ENCODE results near the gene PCOLCE2. TPM values are rescaled to one million over a fixed set of nuclear protein-coding genes. Genes with fewer than 3 reads are reported as not detected.
A peak's percentile ranks its signal among the peaks of the same experiment; 100 is the strongest.

Gene PCOLCE2
- total RNA-seq, 1 donor = 21.4 TPM

DNA sequence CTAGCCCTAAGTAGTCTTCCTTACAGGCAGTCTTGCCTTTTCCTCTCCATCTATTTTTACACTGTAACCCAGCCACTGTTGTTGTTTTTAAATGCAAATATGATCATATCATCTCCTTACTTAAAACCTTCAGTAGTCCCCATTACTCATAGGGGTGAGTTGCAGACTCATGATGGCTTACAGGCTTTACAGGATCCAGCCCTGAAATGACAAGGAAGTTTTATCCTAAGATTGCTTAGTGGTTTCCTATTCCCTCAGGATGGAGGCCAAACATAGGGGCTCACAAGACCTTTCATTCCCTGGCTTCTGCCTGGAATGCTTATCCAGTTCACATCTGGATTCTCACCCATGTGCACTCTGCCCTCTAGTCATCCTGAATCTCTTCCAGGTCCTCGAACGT lies 27.7 kb upstream of the PCOLCE2 start:
- H3K27ac ChIP-seq (ENCODE audit: low read depth, low read length) = no peak overlapping the region

GRCh38 chr3:142915636-142916035 lies 26.8 kb upstream of the PCOLCE2 start:
- H3K4me1 ChIP-seq (ENCODE audit: insufficient read depth, low read length) = no peaks in the 10 kb centered on the region
- DNase-seq (ENCODE audit: insufficient read length, low spot score, missing footprints) = no peak
- H3K79me2 ChIP-seq (ENCODE audit: insufficient read depth, low read length) = no peaks in the 10 kb centered on the region
- TF ChIP-seq CTCF (IDR thresholded peaks at IDR 0.05; ENCODE audit: extremely low read depth, low read depth, low read length) = no peak
- H3K9me3 ChIP-seq (ENCODE audit: low read depth, low read length) = no peaks in the 10 kb centered on the region
- no peak overlapping the region for H3K4me2 ChIP-seq (ENCODE audit: insufficient read depth, low read length)
- no peaks in the 10 kb centered on the region for H3K36me3 ChIP-seq (ENCODE audit: insufficient read depth, low read length)
- no peaks in the 10 kb centered on the region for H3K27me3 ChIP-seq (ENCODE audit: insufficient read depth, low read length)
- H2AFZ ChIP-seq (ENCODE audit: low read length) = no peak overlapping the region
- no peak overlapping the region for H3K27ac ChIP-seq (ENCODE audit: low read depth, low read length)
- H3K4me3 ChIP-seq (ENCODE audit: insufficient read depth, low read length) = no peak overlapping the region
- H4K20me1 ChIP-seq (ENCODE audit: insufficient read depth, low read length) = no peaks in the 10 kb centered on the region

More for the DNA sequence above, 27.7 kb upstream of the PCOLCE2 start:
- H3K4me3 ChIP-seq (ENCODE audit: insufficient read depth, low read length) = no peak overlapping the region
- no peaks in the 10 kb centered on the region for H3K79me2 ChIP-seq (ENCODE audit: insufficient read depth, low read length)
- no peaks in the 10 kb centered on the region for H3K27me3 ChIP-seq (ENCODE audit: insufficient read depth, low read length)
- no peak overlapping the region for H2AFZ ChIP-seq (ENCODE audit: low read length)
- H3K9me3 ChIP-seq (ENCODE audit: low read depth, low read length) = no peaks in the 10 kb centered on the region
- no peaks in the 10 kb centered on the region for H3K36me3 ChIP-seq (ENCODE audit: insufficient read depth, low read length)
- no peak overlapping the region for H3K4me2 ChIP-seq (ENCODE audit: insufficient read depth, low read length)
- peak; percentile 39 for DNase-seq (ENCODE audit: insufficient read length, low spot score, missing footprints)
- no peaks in the 10 kb centered on the region for H3K4me1 ChIP-seq (ENCODE audit: insufficient read depth, low read length)
- no peaks in the 10 kb centered on the region for H4K20me1 ChIP-seq (ENCODE audit: insufficient read depth, low read length)
- no peak for TF ChIP-seq CTCF (IDR thresholded peaks at IDR 0.05; ENCODE audit: extremely low read depth, low read depth, low read length)

DNA sequence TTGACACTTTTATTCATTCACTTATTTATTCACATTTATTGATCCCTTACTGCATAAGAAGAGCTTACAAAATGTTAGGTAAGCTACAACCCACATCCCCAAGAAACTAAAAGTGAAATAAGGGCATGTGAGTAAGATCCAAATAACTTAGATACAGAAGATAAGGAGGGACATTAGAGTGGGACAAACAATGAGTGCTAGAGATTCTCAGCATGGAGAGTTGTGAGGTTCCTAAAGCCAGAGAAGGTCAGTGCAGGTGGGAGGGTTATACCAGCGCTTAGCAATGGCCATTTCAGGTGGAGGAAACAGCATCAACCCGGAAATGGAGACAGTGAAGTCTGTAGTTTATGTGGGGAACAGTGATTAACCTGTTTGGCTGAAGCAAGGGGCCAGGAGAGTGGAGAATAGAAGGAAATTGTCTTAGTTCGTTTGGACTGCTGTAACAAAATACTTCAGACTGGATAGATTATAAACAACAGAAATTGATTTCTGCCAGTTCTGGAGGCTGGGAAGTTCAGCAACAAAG lies 25.5 kb upstream of the PCOLCE2 start:
- Histone ChIP-seq H3K27ac (ENCODE audit: low read depth, low read length) (no peak overlapping the region), H3K9me3 (ENCODE audit: low read depth, low read length) (no peaks in the 10 kb centered on the region), H3K4me3 (ENCODE audit: insufficient read depth, low read length) (no peak overlapping the region), H4K20me1 (ENCODE audit: insufficient read depth, low read length) (no peaks in the 10 kb centered on the region), H2AFZ (ENCODE audit: low read length) (no peak overlapping the region), H3K27me3 (ENCODE audit: insufficient read depth, low read length) (no peaks in the 10 kb centered on the region), H3K4me1 (ENCODE audit: insufficient read depth, low read length) (no peaks in the 10 kb centered on the region), H3K79me2 (ENCODE audit: insufficient read depth, low read length) (no peaks in the 10 kb centered on the region), H3K4me2 (ENCODE audit: insufficient read depth, low read length) (no peak overlapping the region), H3K36me3 (ENCODE audit: insufficient read depth, low read length) (no peaks in the 10 kb centered on the region)
- no peak for TF ChIP-seq CTCF (IDR thresholded peaks at IDR 0.05; ENCODE audit: extremely low read depth, low read depth, low read length)
- no peak for DNase-seq (ENCODE audit: insufficient read length, low spot score, missing footprints)

DNA sequence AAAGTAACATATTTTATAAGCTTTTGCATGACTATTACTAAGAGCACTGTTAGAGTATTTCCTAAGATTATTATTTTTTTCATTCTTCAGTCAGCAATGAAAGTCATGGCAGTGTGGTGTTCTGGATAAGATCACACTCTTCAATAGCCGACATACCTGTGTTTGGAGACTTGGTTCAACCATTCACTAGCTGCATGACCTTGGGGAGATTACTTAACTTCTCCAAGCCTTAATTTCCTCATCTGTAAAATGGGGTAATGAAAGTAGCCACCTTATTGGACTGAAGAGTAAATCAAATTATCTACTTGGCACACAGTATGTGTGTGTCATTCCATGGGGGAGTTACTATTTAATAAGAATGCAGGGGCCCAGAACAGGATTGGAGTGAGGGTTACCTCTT lies 24.5 kb upstream of the PCOLCE2 start:
- Histone ChIP-seq H3K27ac (ENCODE audit: low read depth, low read length) (no peak overlapping the region), H3K79me2 (ENCODE audit: insufficient read depth, low read length) (no peaks in the 10 kb centered on the region), H3K36me3 (ENCODE audit: insufficient read depth, low read length) (no peaks in the 10 kb centered on the region), H3K27me3 (ENCODE audit: insufficient read depth, low read length) (no peaks in the 10 kb centered on the region), H3K4me1 (ENCODE audit: insufficient read depth, low read length) (no peaks in the 10 kb centered on the region), H2AFZ (ENCODE audit: low read length) (no peak overlapping the region), H3K4me2 (ENCODE audit: insufficient read depth, low read length) (no peak overlapping the region), H3K4me3 (ENCODE audit: insufficient read depth, low read length) (no peak overlapping the region), H3K9me3 (ENCODE audit: low read depth, low read length) (no peaks in the 10 kb centered on the region), H4K20me1 (ENCODE audit: insufficient read depth, low read length) (no peaks in the 10 kb centered on the region)
- TF ChIP-seq CTCF (IDR thresholded peaks at IDR 0.05; ENCODE audit: extremely low read depth, low read depth, low read length) = no peak
- DNase-seq (ENCODE audit: insufficient read length, low spot score, missing footprints) = no peak

All from osteoblast (primary cell).